HS-5 (cell line): ENCODE results near the gene RECQL5.

Experiments
- DNase-seq: peaks from one replicate; pipeline ENCODE4 v3.0.0-alpha.2; 2012; ENCODE audit warnings: low read depth

The RECQL5 gene

DNA sequence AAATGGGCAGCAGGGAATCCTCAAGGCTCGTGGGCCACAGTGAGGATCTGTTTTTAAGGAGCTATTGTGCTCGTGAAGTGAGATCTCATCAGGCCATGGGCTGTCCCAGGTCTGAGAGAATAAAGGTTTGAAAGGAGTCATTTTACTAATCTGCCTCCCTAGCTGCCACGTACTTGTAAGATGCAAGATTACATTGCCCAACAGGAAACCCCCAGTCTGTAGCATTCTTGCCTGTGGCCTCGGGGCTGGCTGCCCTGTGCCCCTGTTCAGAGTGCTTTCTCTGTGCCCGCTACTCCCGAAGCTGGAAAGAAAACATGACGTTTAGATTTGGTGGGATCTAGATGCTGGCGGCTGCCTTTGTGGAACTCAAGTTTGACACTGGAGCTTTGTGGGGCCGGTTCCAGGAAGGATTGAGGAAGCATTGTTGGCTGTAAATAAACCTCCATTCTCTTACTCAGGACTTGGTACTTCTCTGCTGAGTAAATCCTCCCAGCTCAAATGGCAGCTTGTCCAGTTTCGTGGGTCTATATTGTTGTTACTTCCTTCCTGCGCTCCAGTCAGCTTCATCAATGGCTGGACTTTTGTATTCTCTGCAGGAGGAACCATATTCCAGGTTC lies 21.4 kb upstream of the RECQL5 start:
- no peak for DNase-seq

DNA sequence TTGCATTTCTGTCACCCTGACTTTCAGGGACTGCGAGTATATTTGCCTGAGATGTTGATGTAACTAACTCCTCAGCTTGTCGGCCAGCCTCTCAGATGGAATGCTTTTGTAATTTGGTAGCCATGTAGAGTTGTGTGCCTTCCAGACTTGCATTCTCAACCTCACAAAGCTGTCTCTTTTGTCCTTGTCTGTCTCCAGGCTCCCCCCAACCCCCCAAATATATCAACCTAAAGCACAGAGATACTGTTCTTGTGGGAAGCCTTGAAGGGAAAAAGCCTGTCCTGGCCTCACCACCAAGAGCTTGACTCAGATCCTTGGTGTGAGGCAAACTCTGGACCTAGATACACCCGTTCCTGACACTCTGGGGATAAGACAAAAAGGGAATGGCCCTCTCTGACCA lies 18.5 kb upstream of the RECQL5 start:
- DNase-seq: no peak

- DNase-seq: no peak
Measured at GRCh38 chr17:75684924-75685323, 18.0 kb upstream of the RECQL5 start.

- no peak for DNase-seq
Measured at GRCh38 chr17:75684249-75684648, 17.3 kb upstream of the RECQL5 start.

DNA sequence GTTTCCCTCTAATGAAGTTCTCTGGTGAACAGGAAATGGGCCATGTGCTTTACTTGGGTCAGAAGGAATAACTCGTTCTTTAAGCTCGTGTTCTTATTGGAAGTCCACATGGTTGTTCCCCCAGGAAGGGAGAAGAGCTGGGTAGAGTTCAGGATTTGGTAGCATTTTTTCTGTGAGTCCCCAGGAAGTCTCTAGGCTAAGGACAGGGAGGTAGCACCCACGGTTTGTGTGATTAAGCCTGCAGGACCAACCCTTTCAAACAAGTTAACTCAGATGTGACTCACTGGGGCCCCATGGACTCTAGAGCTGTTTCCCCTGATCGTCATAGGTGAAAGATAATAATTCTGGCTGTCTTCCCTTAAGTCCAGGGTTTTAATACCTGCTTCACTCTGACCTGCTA lies 16.6 kb upstream of the RECQL5 start:
- no peak for DNase-seq

GRCh38 chr17:75681289-75681688 lies 14.3 kb upstream of the RECQL5 start:
- no peak for DNase-seq

DNA sequence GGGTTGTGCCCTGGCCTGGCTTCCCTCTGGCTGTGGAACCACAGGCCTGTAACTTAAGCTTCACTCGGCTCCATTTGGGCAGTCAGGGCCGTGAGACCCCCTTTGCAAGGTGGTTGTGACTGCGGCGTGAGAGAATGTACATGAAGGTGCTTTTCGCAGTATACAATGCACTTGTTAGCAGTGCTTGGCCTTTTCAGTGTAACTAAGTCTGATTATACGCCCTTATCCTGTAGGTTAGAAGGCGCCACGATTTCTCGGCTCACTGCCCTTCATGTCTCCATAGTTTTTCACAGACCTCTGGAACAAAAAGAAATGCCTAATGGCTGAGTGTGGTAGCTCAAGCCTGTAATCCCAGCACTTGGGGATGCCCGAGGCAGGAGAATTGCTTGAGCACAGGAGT lies 13.5 kb upstream of the RECQL5 start:
- DNase-seq: no peak

- DNase-seq: no peak
Measured at GRCh38 chr17:75679706-75680211, 12.8 kb upstream of the RECQL5 start.

DNA sequence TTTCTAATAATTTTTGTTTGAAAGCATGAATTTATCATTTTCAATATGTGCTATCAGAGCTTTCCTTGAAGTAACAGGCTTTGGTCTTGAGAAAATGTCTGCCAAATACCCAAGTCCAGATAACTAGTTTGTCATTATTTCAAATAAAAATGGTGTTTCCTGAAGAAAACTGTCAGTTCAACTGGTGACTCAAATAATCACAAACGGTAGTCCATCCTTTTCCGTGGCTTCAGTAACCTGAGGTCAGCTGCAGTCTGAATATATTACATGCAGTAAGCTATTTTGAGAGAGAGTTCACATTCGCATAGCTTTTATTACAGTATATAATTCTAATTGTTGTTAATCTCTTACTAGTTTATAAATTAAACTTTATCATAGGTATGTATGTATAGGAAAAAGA lies 9.5 kb upstream of the RECQL5 start:
- no peak for DNase-seq

DNA sequence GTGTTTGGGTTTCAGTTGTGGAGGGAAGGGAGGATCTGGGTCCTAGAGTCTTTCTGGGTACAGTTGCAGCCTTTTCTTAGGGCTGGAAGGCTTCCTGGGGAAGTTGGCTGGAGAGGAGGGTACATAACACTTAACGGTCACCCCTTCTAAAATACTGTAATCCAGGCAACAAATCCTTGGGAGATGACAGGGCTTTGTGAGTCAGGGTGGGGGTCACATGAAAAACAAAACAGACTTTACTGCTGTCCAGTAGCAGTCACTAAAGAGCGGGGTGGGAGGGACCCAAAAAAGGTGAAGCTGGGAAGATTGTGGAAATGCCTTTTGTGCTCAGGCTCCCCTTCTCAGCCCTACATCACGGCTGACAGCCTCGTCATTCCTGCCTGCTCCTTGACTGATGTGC lies 6.5 kb upstream of the RECQL5 start:
- DNase-seq: no peak

DNA sequence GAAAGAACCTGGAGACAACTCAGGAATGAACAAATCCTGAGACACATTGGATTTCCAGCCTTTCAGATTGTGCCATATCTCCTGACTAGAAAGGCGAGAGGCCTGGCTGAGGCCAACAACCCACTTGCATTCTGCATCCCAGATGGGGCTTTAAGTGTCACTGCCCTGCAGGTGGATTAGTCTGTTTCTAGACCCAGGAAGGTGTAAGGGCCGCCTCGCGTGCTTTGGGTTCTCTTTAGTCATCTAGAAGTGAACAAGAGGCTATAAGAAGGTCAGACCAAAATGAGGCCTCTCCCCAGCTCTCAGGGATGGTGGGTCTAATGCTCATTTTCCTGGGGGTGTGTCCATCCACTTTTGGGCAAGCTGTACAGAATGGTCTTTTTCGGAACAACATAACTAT lies 5.1 kb upstream of the RECQL5 start:
- DNase-seq: no peak

GRCh38 chr17:75670868-75671267 lies 3.9 kb upstream of the RECQL5 start:
- no peak for DNase-seq

GRCh38 chr17:75668489-75668888 lies 1.5 kb upstream of the RECQL5 start:
- no peak for DNase-seq

- DNase-seq: no peak
Measured at GRCh38 chr17:75667825-75668224, 871 bp upstream of the RECQL5 start.

DNA sequence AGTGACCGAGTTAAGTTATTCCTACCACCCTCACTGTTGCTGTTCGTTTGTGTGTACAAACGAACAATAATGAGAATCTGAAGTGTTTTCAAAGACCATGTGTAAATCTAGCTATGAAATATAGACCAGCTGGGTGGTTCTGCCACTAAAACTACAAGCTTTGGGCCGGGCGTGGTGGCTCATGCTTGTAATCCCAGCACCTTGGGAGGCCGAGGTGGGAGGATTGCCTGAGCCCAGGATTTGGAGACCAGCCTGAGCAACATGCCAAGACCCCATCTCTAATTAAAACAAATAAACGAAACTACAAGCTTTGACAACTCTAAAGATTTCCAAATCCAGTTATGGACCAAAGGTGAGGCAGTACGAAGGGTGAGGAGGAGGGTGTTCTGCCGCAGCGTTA lies 973 bp downstream of the RECQL5 start:
- DNase-seq: no peak

- no peak for DNase-seq
Measured at GRCh38 chr17:75664099-75664549, 2.8 kb downstream of the RECQL5 start.

- DNase-seq: no peak
Measured at GRCh38 chr17:75662511-75662910, 4.4 kb downstream of the RECQL5 start.

GRCh38 chr17:75661531-75661930 lies 5.4 kb downstream of the RECQL5 start:
- DNase-seq: no peak

DNA sequence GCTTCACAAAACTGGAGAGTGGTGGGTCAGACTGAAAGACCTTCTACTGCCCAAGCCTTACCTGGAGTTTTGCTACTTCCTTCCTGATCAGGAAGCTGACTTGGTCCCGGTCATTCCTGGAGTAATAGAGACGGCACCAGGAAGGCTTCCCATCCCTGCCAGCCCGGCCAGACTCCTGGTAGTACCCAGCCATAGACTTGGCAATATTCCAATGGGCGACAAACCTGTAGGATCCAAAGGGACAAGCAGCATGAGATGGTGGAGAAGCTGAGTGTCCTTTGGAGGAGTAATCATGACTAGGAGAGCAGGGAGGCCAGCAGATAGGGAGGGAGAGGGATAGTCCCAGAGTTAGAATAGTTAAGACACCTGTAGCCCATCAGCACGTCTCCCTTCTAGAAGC lies 8.7 kb downstream of the RECQL5 start:
- DNase-seq: no peak

GRCh38 chr17:75654176-75654575 lies 12.8 kb downstream of the RECQL5 start:
- no peak for DNase-seq

- no peak for DNase-seq
Measured at GRCh38 chr17:75652934-75653549, 13.9 kb downstream of the RECQL5 start.

DNA sequence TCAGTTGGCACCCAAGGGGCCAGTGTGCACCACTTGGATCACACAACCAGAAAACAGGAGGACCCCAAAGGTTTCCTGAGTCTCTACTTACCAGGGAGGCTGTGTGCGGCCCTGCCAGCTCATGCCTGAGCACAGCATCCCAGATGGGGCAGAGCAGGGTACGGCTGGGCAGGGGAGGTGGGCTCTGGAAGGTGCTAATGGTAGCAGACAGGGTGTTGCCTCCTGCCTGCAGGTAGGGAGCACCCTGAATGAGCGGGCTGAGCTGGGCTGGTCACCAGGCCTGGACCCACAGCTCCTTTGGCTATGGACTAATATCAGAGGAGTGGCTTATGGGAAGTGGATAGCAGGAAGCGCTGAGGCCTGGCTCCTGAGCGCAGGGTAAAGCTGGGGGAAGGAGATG lies 14.6 kb downstream of the RECQL5 start:
- DNase-seq: no peak

- no peak for DNase-seq
Measured at GRCh38 chr17:75650874-75651273, 16.1 kb downstream of the RECQL5 start.

DNA sequence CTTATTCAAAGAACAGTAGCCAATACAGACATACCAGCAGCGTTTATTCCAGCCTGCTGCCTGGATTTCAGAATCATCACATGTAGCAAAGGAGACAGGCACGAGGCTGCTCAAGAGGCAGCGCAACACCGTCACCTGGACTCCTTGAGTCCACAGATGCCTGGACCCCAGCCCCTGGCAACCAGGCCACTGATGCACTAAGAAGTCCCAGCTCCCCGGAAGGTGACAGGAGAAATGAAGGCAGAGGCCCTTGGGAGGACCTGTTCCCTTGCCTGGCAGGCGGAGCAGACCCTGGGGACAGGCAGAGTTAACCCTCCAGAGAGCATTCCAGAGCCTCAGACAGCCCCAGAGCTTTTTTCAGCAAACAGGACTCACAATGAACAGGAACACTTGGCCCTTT lies 17.3 kb downstream of the RECQL5 start:
- DNase-seq: no peak
